SK-N-MC (cell line): ENCODE measurements around the gene RNF227.

ENCODE experiments used
- DNase-seq: peaks from one replicate; pipeline ENCODE4 v3.0.0-alpha.2; 2011; ENCODE audit warnings: low read depth, low spot score
- H3K27ac ChIP-seq: fragments of 200-600 bp; sonication (generic); 2 replicates; pipeline ENCODE4 v1.5.1; 2016; ENCODE audit warnings: mixed run types
- H3K36me3 ChIP-seq: fragments of 200-600 bp; sonication (generic); 2 replicates; pipeline ENCODE4 v1.6.1; 2017; ENCODE audit warnings: antibody characterized with exemption, low read length, mixed read lengths; ENCODE audit not compliant: insufficient read depth
- H3K4me3 ChIP-seq: fragments of 200-600 bp; sonication (generic); 2 replicates; pipeline ENCODE4 v1.5.1; 2016
- H3K9ac ChIP-seq: fragments of 200-600 bp; sonication (generic); 2 replicates; pipeline ENCODE4 v1.8.0; 2017; ENCODE audit warnings: mixed run types, mixed read lengths; ENCODE audit not compliant: insufficient read length
- H3K9me3 ChIP-seq: fragments of 200-600 bp; sonication (generic); 2 replicates; pipeline ENCODE4 v1.6.1; 2017; ENCODE audit warnings: low read depth, mild to moderate bottlenecking, antibody characterized with exemption, low read length, moderate library complexity, mixed read lengths
- EZH2 ChIP-seq: fragments of 200-600 bp; sonication (generic); IDR thresholded peaks from one replicate; pipeline ENCODE4 v1.6.1; 2017; ENCODE audit warnings: antibody characterized with exemption
- FOXP2 ChIP-seq: optimal IDR thresholded peaks from 2 replicates; pipeline ENCODE3; 2011; ENCODE audit warnings: mild to moderate bottlenecking, moderate library complexity; ENCODE audit not compliant: insufficient read depth; ENCODE audit errors: extremely low read length, control extremely low read depth
- POLR2AphosphoS5 ChIP-seq: IDR thresholded peaks from 2 replicates; pipeline ENCODE4 v1.6.1; 2012; ENCODE audit warnings: mild to moderate bottlenecking, low read depth, low read length, borderline replicate concordance

Gene RNF227

GRCh38 chr17:7947651-7948050 lies 31.6 kb upstream of the RNF227 start:
- no peak for DNase-seq
- H3K27ac ChIP-seq, result no peak overlapping the region
- TF ChIP-seq FOXP2 (no peak), EZH2 (no peak), POLR2AphosphoS5 (no peak)
- no peaks in the 10 kb centered on the region for H3K9me3 ChIP-seq
- H3K36me3 ChIP-seq, result peaks cover 70% of the 10 kb centered on the region
- H3K4me3 ChIP-seq, result no peak overlapping the region
- no peak overlapping the region for H3K9ac ChIP-seq

- no peak overlapping the region for H3K9ac ChIP-seq
- no peak overlapping the region for H3K27ac ChIP-seq
- TF ChIP-seq FOXP2, result no peak
- TF ChIP-seq POLR2AphosphoS5, result no peak
- no peak for TF ChIP-seq EZH2
- peaks cover 76% of the 10 kb centered on the region for H3K36me3 ChIP-seq
- no peaks in the 10 kb centered on the region for H3K9me3 ChIP-seq
- no peak overlapping the region for H3K4me3 ChIP-seq
- no peak for DNase-seq
These were observed 30.4 kb upstream of the RNF227 start for GRCh38 chr17:7946441-7946840.

DNA sequence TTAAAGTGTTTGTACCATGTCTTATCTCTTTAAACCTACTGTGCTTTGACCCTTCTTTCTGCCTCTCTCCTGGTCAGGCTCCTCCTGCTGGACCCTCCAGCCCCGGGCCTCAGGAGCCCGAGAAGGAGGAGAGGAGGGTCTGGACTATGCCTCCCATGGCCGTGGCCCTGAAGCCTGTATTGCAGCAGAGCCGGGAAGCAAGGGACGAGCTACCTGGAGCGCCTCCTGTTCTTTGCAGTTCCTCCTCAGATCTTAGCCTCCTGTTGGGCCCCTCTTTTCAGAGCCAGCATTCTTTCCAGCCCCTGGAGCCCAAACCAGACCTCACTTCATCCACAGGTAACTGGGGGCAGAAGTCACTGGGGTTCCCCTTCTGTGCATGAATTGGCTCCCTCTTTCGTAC lies 29.6 kb upstream of the RNF227 start:
- no peaks in the 10 kb centered on the region for H3K9me3 ChIP-seq
- no peak overlapping the region for H3K27ac ChIP-seq
- H3K36me3 ChIP-seq, result peaks cover 84% of the 10 kb centered on the region
- DNase-seq, result no peak
- TF ChIP-seq EZH2 (no peak), FOXP2 (no peak), POLR2AphosphoS5 (no peak)
- H3K4me3 ChIP-seq, result no peak overlapping the region
- no peak overlapping the region for H3K9ac ChIP-seq

- TF ChIP-seq FOXP2 (no peak), POLR2AphosphoS5 (no peak), EZH2 (no peak)
- H3K36me3 ChIP-seq, result peaks cover 84% of the 10 kb centered on the region
- no peaks in the 10 kb centered on the region for H3K9me3 ChIP-seq
- no peak overlapping the region for H3K4me3 ChIP-seq
- H3K9ac ChIP-seq, result no peak overlapping the region
- no peak for DNase-seq
- H3K27ac ChIP-seq, result no peak overlapping the region
These were observed 28.2 kb upstream of the RNF227 start for GRCh38 chr17:7944326-7944725.

GRCh38 chr17:7943291-7943690 lies 27.2 kb upstream of the RNF227 start:
- peaks cover 80% of the 10 kb centered on the region for H3K36me3 ChIP-seq
- H3K9ac ChIP-seq, result no peak overlapping the region
- TF ChIP-seq POLR2AphosphoS5 (no peak), FOXP2 (no peak), EZH2 (no peak)
- no peaks in the 10 kb centered on the region for H3K9me3 ChIP-seq
- no peak for DNase-seq
- no peak overlapping the region for H3K4me3 ChIP-seq
- no peak overlapping the region for H3K27ac ChIP-seq

GRCh38 chr17:7940743-7941142 lies 24.7 kb upstream of the RNF227 start:
- H3K9ac ChIP-seq, result no peak overlapping the region
- H3K27ac ChIP-seq, result no peak overlapping the region
- TF ChIP-seq POLR2AphosphoS5, result no peak
- no peak for DNase-seq
- no peaks in the 10 kb centered on the region for H3K9me3 ChIP-seq
- H3K36me3 ChIP-seq, result peaks cover 77% of the 10 kb centered on the region
- H3K4me3 ChIP-seq, result no peak overlapping the region

DNA sequence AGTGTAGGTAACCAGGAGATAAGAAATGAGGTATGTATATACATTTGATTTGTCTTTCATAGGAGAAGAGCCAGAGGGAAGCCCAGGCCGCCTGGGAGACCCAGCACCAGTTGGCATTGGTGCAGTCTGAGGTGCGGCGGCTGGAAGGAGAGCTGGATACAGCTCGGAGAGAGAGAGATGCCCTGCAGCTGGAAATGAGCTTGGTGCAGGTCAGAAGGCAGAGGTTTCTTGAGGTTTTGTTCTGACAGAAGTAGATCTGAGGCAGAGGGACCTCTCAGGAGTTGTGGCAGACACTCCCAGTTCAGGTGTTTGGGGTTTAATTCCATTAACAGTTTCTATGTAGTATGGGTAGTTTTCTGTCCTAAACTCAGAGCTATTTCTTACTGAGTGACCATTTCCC lies 23.9 kb upstream of the RNF227 start:
- peaks cover 77% of the 10 kb centered on the region for H3K36me3 ChIP-seq
- no peak overlapping the region for H3K4me3 ChIP-seq
- no peak overlapping the region for H3K27ac ChIP-seq
- DNase-seq, result no peak
- no peaks in the 10 kb centered on the region for H3K9me3 ChIP-seq
- no peak overlapping the region for H3K9ac ChIP-seq
- TF ChIP-seq FOXP2 (no peak), EZH2 (no peak), POLR2AphosphoS5 (no peak)

DNA sequence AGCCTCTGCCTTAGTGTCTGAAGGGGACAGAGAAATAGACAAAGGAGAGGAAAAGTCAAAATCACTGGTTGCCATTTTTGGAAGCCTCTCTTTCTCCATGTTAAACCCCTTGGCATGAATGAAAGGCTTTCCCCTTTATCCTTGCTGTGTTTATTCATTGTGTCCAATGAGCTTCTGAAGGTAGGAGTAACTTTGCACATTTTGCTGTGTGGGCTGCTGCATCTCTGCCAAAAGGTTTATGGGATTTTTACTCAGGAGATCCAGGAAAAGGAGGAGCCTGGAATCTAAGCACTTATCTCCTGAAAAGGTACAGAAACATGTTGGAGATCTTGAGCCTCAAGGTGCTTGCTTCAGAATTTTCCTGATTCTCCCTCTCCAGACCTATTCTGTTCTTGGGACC lies 19.8 kb upstream of the RNF227 start:
- Histone ChIP-seq H3K36me3 (peaks cover 51% of the 10 kb centered on the region), H3K27ac (no peak overlapping the region)

GRCh38 chr17:7932949-7933348 lies 16.9 kb upstream of the RNF227 start:
- H3K4me3 ChIP-seq, result peak overlapping the region; percentile 100
- peak overlapping the region; percentile 99 for H3K9ac ChIP-seq
- no peaks in the 10 kb centered on the region for H3K9me3 ChIP-seq
- no peak overlapping the region for H3K27ac ChIP-seq
- H3K36me3 ChIP-seq, result peaks cover 28% of the 10 kb centered on the region
- no peak for DNase-seq
- TF ChIP-seq POLR2AphosphoS5, result no peak
- no peak for TF ChIP-seq FOXP2
- TF ChIP-seq EZH2, result no peak

More for the DNA sequence above, 19.8 kb upstream of the RNF227 start:
- Histone ChIP-seq H3K9ac (no peak overlapping the region), H3K4me3 (no peak overlapping the region), H3K9me3 (no peaks in the 10 kb centered on the region)
- no peak for DNase-seq
- TF ChIP-seq POLR2AphosphoS5 (no peak), EZH2 (no peak), FOXP2 (no peak)
